Immature natural killer cell (primary cell): Measurements from ENCODE around the gene CNKSR3. TPM values are rescaled to one million over a fixed set of nuclear protein-coding genes. Genes with fewer than 3 reads are reported as not detected.
A peak's percentile ranks its signal among the peaks of the same experiment; 100 is the strongest.
"Not testable (repeated sequence)": the region's sequence is repeated elsewhere in the genome, so short reads cannot be mapped to it uniquely, and the experiment has no call there.

ENCODE experiments used
- DNase-seq, 3 donors: peaks; one replicate each; pipeline ENCODE4 v3.0.0; 2022; ENCODE audit warnings: mixed read lengths in 1 of 3
- H3K27ac Mint-ChIP-seq, 6 donors: one replicate each; pipeline ENCODE4 v1.8.0; 2020; ENCODE audit warnings: mixed read lengths in 6 of 6, mild to moderate bottlenecking in 5 of 6, inconsistent platforms in 4 of 6, moderate library complexity in 3 of 6
- H3K27me3 Mint-ChIP-seq, 3 donors: one replicate each; pipeline ENCODE4 v1.8.0; 2020 to 2021; ENCODE audit warnings: low read depth in 3 of 3, mild to moderate bottlenecking in 3 of 3, mixed read lengths in 3 of 3, moderate library complexity in 3 of 3, inconsistent platforms in 1 of 3
- H3K36me3 Mint-ChIP-seq, 3 donors: one replicate each; pipeline ENCODE4 v1.8.0; 2020; ENCODE audit warnings: mixed read lengths in 3 of 3, inconsistent platforms in 2 of 3, mild to moderate bottlenecking in 2 of 3
- H3K4me1 Mint-ChIP-seq, 2 donors: one replicate each; pipeline ENCODE4 v1.8.0; 2020; ENCODE audit warnings: inconsistent platforms in 2 of 2, mild to moderate bottlenecking in 2 of 2, mixed read lengths in 2 of 2, moderate library complexity in 1 of 2
- H3K4me3 Mint-ChIP-seq, 5 donors: one replicate each; pipeline ENCODE4 v1.8.0; 2020; ENCODE audit warnings: mild to moderate bottlenecking in 5 of 5, mixed read lengths in 5 of 5, inconsistent platforms in 3 of 5, moderate library complexity in 3 of 5
- H3K9me3 Mint-ChIP-seq, 6 donors: one replicate each; pipeline ENCODE4 v1.8.0; 2020; ENCODE audit warnings: mild to moderate bottlenecking in 6 of 6, mixed read lengths in 6 of 6, inconsistent platforms in 4 of 6, moderate library complexity in 3 of 6
- polyA plus RNA-seq, 3 donors: library from polyadenylated mRNA; unstranded; fragments of 300-500 nt; fragmentation: Illumina TruSeq; gene quantifications; one replicate each; pipeline ENCODE4 v1.2.3, GENCODE V29; 2021

CNKSR3 gene
- polyA plus RNA-seq = under 1 TPM in 1 of 3 donors, not detected in 2; 0.13 TPM

- H3K27ac Mint-ChIP-seq = no peak within 1 kb of the TSS
- H3K4me1 Mint-ChIP-seq = peaks cover 6 to 12% of the 10 kb centered on the region in 2 donors
- no peak for DNase-seq
- H3K9me3 Mint-ChIP-seq = peaks cover 0 to 3% (median 0%) of the 10 kb centered on the region in 6 donors
- H3K27me3 Mint-ChIP-seq = peaks cover 8 to 16% (median 15%) of the 10 kb centered on the region in 3 donors
- peak within 1 kb of the TSS; percentile 40 to 77 (median 72) for H3K4me3 Mint-ChIP-seq
- no peaks in the 10 kb centered on the region for H3K36me3 Mint-ChIP-seq
Measured at GRCh38 chr6:154510144-154510905, at the start of gene CNKSR3. Gene CNKSR3, minus strand, starts transcription at chr6:154510685. Its CDS starts 571 bp downstream, at chr6:154510114.

- H3K36me3 Mint-ChIP-seq = no peaks in the 10 kb centered on the region
- no peaks in the 10 kb centered on the region for H3K4me1 Mint-ChIP-seq
- no peak overlapping the region for H3K27ac Mint-ChIP-seq
- peaks cover 0 to 4% (median 0%) of the 10 kb centered on the region in 6 donors for H3K9me3 Mint-ChIP-seq
- H3K4me3 Mint-ChIP-seq = no peak overlapping the region
- DNase-seq = no peak
- peaks cover 0 to 8% (median 4%) of the 10 kb centered on the region in 3 donors for H3K27me3 Mint-ChIP-seq
Measured at GRCh38 chr6:154558984-154559383, 48.5 kb upstream of the CNKSR3 start.

- H3K4me3 Mint-ChIP-seq = no peak overlapping the region
- H3K27me3 Mint-ChIP-seq = peaks cover 0 to 8% (median 4%) of the 10 kb centered on the region in 3 donors
- no peaks in the 10 kb centered on the region for H3K4me1 Mint-ChIP-seq
- DNase-seq = no peak
- H3K9me3 Mint-ChIP-seq = peaks cover 0 to 4% (median 0%) of the 10 kb centered on the region in 6 donors
- H3K27ac Mint-ChIP-seq = no peak overlapping the region
- H3K36me3 Mint-ChIP-seq = no peaks in the 10 kb centered on the region
Measured at GRCh38 chr6:154558513-154558912, 48.0 kb upstream of the CNKSR3 start.

- Mint-ChIP-seq H3K36me3 (no peaks in the 10 kb centered on the region), H3K27ac (no peak overlapping the region), H3K9me3 (peaks cover 0 to 2% (median 0%) of the 10 kb centered on the region in 6 donors), H3K27me3 (peaks cover 0 to 6% (median 4%) of the 10 kb centered on the region in 3 donors), H3K4me3 (no peak overlapping the region), H3K4me1 (no peaks in the 10 kb centered on the region)
- no peak for DNase-seq
Measured at GRCh38 chr6:154555073-154555677, 44.7 kb upstream of the CNKSR3 start.

- no peak for DNase-seq
- H3K27ac Mint-ChIP-seq = no peak overlapping the region
- H3K4me3 Mint-ChIP-seq = no peak overlapping the region
- peaks cover 0 to 6% (median 4%) of the 10 kb centered on the region in 3 donors for H3K27me3 Mint-ChIP-seq
- no peaks in the 10 kb centered on the region for H3K4me1 Mint-ChIP-seq
- H3K36me3 Mint-ChIP-seq = no peaks in the 10 kb centered on the region
- H3K9me3 Mint-ChIP-seq = peaks cover 0 to 2% (median 0%) of the 10 kb centered on the region in 6 donors
Measured at GRCh38 chr6:154554491-154554890, 44.0 kb upstream of the CNKSR3 start.

- Mint-ChIP-seq H3K27ac (no peak overlapping the region), H3K9me3 (no peaks in the 10 kb centered on the region), H3K36me3 (no peaks in the 10 kb centered on the region), H3K27me3 (peaks cover 0 to 3% (median 2%) of the 10 kb centered on the region in 3 donors), H3K4me1 (no peaks in the 10 kb centered on the region), H3K4me3 (no peak overlapping the region)
- DNase-seq = no peak
Measured at GRCh38 chr6:154550779-154551178, 40.3 kb upstream of the CNKSR3 start.

- no peak overlapping the region for H3K27ac Mint-ChIP-seq
Measured at GRCh38 chr6:154549179-154549578, 38.7 kb upstream of the CNKSR3 start.

GRCh38 chr6:154548130-154548830, 37.8 kb upstream of the CNKSR3 start:
- Mint-ChIP-seq H3K36me3 (no peaks in the 10 kb centered on the region), H3K27me3 (peaks cover 0 to 7% (median 3%) of the 10 kb centered on the region in 3 donors), H3K9me3 (no peaks in the 10 kb centered on the region), H3K4me1 (no peaks in the 10 kb centered on the region), H3K27ac (no peak overlapping the region), H3K4me3 (no peak overlapping the region)
- DNase-seq = no peak

More at GRCh38 chr6:154549179-154549578, 38.7 kb upstream of the CNKSR3 start:
- no peak overlapping the region for H3K4me3 Mint-ChIP-seq
- no peak for DNase-seq
- no peaks in the 10 kb centered on the region for H3K4me1 Mint-ChIP-seq
- H3K9me3 Mint-ChIP-seq = no peaks in the 10 kb centered on the region
- peaks cover 0 to 4% (median 3%) of the 10 kb centered on the region in 3 donors for H3K27me3 Mint-ChIP-seq
- H3K36me3 Mint-ChIP-seq = no peaks in the 10 kb centered on the region

- H3K36me3 Mint-ChIP-seq = no peaks in the 10 kb centered on the region
- H3K27me3 Mint-ChIP-seq = peaks cover 0 to 5% (median 3%) of the 10 kb centered on the region in 3 donors
- no peak overlapping the region for H3K4me3 Mint-ChIP-seq
- no peaks in the 10 kb centered on the region for H3K4me1 Mint-ChIP-seq
- DNase-seq = no peak
- no peaks in the 10 kb centered on the region for H3K9me3 Mint-ChIP-seq
- H3K27ac Mint-ChIP-seq = no peak overlapping the region
Measured at GRCh38 chr6:154543628-154544027, 33.1 kb upstream of the CNKSR3 start.

- Mint-ChIP-seq H3K4me1 (no peaks in the 10 kb centered on the region), H3K9me3 (no peaks in the 10 kb centered on the region), H3K27ac (no peak overlapping the region), H3K27me3 (peaks cover 0 to 5% (median 0%) of the 10 kb centered on the region in 3 donors), H3K4me3 (no peak overlapping the region), H3K36me3 (no peaks in the 10 kb centered on the region)
- DNase-seq = no peak
Measured at GRCh38 chr6:154542747-154543146, 32.3 kb upstream of the CNKSR3 start.

- not testable (repeated sequence) for H3K36me3 Mint-ChIP-seq, H3K27me3 Mint-ChIP-seq, H3K4me3 Mint-ChIP-seq, H3K4me1 Mint-ChIP-seq, H3K27ac Mint-ChIP-seq, H3K9me3 Mint-ChIP-seq, DNase-seq
Measured at GRCh38 chr6:154541837-154542236, 31.4 kb upstream of the CNKSR3 start.

GRCh38 chr6:154539593-154540269, 29.2 kb upstream of the CNKSR3 start:
- H3K27ac Mint-ChIP-seq = no peak overlapping the region
- no peak for DNase-seq

GRCh38 chr6:154538640-154539191, 28.2 kb upstream of the CNKSR3 start:
- no peak for DNase-seq

More at GRCh38 chr6:154539593-154540269, 29.2 kb upstream of the CNKSR3 start:
- no peaks in the 10 kb centered on the region for H3K9me3 Mint-ChIP-seq
- H3K4me1 Mint-ChIP-seq = no peaks in the 10 kb centered on the region
- no peak overlapping the region for H3K4me3 Mint-ChIP-seq
- no peaks in the 10 kb centered on the region for H3K36me3 Mint-ChIP-seq
- peaks cover 2 to 3% (median 2%) of the 10 kb centered on the region in 3 donors for H3K27me3 Mint-ChIP-seq

More at GRCh38 chr6:154538640-154539191, 28.2 kb upstream of the CNKSR3 start:
- no peaks in the 10 kb centered on the region for H3K36me3 Mint-ChIP-seq
- no peak overlapping the region for H3K4me3 Mint-ChIP-seq
- H3K4me1 Mint-ChIP-seq = no peaks in the 10 kb centered on the region
- peaks cover 2% of the 10 kb centered on the region in 3 donors for H3K27me3 Mint-ChIP-seq
- H3K27ac Mint-ChIP-seq = no peak overlapping the region
- H3K9me3 Mint-ChIP-seq = no peaks in the 10 kb centered on the region
